ENCODE measurements around the gene NPR1.
A peak's percentile ranks its signal among the peaks of the same experiment; 100 is the strongest.
"Not testable (repeated sequence)": the region's sequence is repeated elsewhere in the genome, so short reads cannot be mapped to it uniquely, and the experiment has no call there.

Gene NPR1

DNA sequence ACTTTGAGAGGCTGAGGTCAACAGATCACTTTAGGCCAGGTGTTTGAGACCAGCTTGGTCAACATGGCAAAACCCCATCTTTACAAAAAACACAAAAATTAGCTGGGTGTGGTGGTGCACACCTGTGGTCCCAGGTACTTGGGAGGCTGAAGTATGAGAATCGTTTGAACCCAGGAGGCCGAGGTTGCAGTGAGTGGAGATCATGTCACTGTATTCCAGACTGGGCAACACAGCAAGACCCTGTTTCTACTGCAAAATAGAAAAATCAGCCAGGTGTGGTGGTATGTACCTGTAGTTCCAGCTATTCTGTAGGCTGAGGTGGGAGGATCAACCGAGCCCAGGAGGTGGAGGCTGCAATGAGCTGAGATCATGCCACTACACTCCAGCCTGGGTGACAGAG lies 45.2 kb downstream of the NPR1 start:
- no peak for DNase-seq (ENCODE audit: low read depth in 3 of 3, low spot score in 1 of 3)

DNA sequence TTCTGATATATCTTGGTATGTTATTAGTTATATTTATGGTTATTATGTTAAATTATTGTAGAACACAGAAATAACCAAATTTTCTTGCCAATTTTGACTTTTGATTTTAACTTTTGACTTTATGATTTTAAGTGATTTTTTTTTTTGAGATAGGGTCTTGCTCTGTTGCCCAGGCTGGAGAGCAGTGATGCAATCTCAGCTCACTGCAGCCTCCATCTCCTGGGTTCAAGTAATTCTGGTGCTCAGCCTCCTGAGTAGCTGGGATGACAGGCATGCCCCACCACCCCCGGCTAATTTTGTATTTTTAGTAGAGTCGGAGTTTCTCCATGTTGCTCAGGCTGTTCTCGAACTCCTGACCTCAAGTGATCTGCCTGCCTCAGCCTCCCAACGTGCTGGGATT lies 46.1 kb downstream of the NPR1 start:
- DNase-seq (ENCODE audit: low read depth in 3 of 3, low spot score in 1 of 3), result not testable (repeated sequence)

DNA sequence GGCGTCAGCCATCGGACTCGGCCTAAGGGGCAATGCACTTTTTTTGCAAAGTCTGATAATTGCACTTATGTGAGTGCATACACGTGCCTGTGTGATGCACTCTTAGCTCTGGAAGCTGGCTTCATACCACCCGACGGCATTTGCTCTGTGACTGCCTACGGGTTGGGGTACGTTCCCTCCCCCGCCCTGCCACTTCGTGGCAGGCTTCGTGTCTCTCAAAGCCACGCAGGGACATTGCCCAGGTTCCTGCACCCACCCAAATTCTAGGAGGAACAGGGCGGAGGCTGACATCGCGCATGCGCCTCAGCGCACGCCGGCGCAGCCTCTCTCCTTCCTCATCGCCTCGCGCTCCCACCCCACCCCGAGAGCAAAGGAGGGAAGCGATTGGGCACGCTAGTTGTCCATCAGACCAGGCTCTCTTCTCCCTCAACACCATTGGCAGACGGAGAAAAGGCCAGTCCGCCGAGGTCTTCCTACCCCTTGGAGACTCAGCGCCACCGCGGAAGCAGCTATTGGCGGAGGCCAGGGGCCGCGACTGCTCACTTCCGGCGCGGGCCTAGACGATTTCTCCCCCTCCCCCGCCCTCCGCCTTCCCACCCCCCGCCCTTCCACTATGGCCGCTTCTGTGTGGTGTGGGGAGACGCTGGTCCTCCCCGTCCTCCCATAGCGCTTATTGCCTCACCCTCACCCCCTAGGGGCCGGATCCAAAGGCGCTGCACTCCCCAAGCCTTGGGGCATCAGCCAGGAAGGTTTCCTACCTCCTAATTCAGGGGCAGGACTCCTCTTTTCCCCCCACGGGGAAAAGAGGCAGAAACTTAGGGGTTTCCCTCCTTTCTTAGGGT lies 49.2 kb downstream of the NPR1 start, which contains the start of gene INTS3:
INTS3 (plus strand) TSS at position 588 of the 842 bp plus-strand sequence. CDS start 585 bp downstream, outside the sequence.
- DNase-seq (ENCODE audit: low read depth in 3 of 3, low spot score in 1 of 3), result peak; percentile 94 to 99 (median 98)

DNA sequence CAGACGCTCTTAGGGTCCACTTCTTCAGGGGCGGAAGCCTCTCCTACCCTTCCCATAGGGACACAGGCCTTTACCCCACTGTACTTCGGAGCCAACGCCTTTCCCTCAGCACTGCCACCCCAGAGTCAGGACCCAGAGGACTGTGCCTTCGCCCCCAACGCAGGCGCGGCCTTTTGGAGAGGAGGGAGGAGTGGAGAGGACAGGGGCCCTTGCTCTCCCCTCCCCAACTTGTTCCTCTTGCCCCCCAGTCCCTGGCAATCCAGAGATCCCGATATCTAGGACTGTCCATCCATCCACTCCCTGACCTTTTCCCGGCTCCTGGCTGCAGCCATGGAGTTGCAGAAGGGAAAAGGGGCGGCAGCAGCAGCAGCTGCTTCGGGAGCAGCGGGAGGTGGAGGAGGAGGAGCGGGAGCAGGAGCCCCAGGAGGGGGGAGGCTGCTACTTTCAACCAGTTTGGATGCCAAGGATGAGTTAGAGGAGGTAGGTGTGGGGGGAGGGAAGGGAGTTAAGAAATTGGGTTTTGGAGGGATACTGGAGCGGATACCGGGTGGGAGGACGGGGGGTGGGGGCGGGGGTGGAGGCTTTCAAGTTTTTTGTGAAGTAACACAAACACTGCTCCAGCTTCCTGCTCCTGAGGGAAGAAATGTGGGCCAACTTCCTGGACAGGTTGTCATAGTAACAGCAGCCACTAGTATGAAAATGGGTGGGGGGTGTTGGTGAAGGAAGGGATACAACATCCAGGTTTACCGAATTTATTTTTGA lies 50.0 kb downstream of the NPR1 start:
- peak in 2 of 3 donors; percentile 5 to 28 for DNase-seq (ENCODE audit: low read depth in 3 of 3, low spot score in 1 of 3)

DNA sequence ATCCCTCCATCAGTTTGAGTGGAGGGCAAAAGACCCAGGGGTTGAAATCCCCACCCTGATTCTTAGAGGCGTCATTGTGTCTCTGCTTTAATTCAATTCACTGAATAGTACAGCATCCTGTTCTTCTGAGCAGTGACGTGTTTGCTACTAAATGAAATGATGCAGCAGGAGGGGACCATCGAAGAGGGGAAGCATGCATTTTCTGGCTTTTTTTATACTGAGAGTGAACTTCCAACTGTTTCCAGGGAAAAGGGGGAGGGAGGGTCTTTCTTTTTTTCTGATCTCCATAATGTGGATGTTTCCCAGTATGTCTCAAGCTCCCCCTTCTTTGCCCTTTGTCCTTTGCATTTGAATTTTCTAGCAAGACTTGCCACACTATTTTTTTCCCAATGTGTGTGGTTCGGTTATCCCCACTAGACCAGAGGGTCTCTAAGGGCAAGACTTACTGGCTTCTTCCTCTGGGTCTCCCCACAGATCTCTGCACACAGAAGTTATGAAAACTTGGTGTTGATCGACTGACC lies 52.0 kb downstream of the NPR1 start:
- no peak for DNase-seq (ENCODE audit: low read depth in 3 of 3, low spot score in 1 of 3)

DNA sequence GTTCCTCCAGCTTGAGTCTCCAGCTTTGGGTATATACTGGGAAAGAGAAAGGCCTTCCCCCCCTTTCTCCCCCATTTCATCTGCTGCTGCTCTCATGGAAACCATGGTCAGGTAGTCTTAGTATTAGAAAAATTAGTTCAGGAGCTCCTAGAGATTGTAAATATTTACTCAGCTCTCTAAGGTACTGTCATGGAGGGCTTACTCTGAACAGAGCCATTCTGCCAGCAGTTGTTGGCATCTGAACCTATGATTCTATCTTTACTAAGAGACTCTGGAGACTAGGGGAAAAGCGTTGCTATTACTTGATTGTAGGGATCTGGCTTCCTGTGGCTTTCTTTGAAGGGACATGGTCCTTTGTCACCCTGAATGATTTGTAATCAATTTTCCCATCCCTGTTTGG lies 55.5 kb downstream of the NPR1 start:
- no peak for DNase-seq (ENCODE audit: low read depth in 3 of 3, low spot score in 1 of 3)

DNA sequence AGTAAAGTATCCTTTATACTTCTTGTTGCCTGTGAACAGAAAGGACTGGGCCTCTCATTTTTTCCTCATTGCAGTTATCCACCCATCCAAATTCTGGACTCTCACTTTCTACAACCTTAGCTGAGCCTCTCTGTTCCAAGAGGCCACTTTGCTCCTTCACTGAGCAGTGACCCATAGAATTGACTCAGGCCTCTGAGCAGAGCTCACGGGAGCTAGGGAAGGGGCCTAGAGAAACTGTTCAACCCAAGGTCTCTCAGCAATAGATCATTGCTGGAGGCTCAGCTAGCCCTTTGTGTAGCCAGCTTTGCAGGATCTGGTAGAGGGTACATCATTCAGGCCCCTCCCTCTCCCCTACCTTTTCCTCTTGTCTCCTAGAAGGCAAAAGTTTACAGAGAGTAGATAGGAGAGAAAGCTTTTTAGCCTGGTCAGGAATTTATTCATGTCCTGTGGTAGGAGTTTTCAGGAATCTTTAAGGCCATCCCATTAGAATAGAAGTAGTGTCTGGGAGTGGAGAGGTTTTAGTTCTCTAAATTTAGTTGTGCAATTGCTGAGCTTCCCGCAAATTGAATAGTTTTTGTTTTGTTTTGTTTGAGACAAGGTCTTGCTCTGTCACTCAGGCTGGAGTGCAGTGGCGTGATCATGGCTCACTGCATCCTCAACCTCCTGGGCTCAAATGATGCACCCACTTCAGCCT lies 56.1 kb downstream of the NPR1 start:
- DNase-seq (ENCODE audit: low read depth in 3 of 3, low spot score in 1 of 3), result no peak

DNA sequence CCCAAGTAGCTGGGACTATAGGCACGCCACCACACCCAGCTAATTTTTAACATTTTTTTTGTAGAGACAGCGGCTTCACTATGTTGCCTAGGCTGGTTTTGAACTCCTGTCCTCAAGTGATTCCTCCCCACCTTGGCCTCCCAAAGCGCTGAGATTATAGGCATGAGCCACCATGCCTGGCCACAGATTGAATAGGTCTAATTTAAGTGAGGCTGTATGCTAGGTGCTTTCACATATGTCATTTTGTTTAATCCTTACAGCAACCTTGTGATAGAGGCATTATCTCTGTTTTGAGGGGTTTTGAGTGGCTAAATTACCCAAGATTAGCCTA lies 56.6 kb downstream of the NPR1 start:
- no peak for DNase-seq (ENCODE audit: low read depth in 3 of 3, low spot score in 1 of 3)

DNA sequence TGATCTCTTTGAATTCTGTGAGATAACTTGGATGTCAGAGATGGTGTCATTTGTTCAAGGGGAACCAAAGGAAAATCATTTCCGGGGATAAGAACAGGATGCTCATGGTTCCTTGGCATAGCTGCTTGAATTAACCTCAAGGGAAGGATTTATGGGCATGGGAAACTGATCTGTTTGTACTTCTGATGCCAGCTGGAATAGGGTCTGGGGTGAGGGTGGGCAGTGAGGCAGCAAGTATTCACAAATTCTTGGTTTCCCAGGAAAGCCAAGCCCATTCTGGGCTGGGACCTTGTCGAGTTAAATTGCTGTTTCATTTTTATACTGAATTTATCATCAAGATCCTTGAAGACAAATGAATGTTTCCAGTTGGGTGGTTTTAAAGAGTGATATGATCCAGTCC lies 63.5 kb downstream of the NPR1 start:
- DNase-seq (ENCODE audit: low read depth in 3 of 3, low spot score in 1 of 3), result no peak

DNA sequence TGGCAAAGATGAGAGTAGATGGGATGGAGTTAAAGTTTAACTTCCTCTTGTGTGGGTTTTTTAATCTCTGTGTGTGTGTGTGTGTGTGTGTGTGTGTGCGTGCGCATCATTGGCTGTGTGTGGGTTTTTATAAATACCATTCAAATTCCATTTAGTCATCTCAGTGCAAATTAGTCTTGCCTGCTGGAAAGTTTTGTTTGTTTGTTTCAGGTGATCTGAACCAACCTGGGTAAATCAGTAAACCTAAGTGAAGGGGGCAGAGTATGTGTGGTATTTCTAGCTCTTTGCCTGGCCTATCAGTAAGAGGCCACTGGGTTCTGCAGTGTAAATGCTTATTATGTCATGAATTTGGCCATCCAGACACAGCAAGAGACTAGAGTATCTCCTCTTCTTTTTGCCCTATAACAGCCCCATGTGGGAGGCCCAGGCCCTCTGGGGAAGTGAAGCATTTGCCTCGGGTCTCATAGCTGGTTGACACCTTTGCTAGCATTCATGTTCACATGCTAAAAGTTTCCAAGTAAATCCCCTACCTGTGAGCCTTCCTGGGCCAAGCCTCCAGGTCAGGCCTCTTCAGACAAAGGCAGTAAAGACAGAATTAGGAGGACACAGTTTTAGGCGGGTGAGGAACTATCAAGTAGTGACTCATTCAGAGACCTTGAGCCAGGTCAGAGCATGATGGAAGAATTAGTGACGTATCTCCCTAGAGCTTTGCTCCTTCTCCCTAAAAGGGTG lies 64.1 kb downstream of the NPR1 start:
- DNase-seq (ENCODE audit: low read depth in 3 of 3, low spot score in 1 of 3), result no peak

All from stimulated activated CD4-positive, alpha-beta T cell treated with anti-CD3 and anti-CD28 coated beads, TNF-alpha, amount 100 ng/mL, for 1 hour (primary cell).